ENCODE data around the gene GSC2.

DNA sequence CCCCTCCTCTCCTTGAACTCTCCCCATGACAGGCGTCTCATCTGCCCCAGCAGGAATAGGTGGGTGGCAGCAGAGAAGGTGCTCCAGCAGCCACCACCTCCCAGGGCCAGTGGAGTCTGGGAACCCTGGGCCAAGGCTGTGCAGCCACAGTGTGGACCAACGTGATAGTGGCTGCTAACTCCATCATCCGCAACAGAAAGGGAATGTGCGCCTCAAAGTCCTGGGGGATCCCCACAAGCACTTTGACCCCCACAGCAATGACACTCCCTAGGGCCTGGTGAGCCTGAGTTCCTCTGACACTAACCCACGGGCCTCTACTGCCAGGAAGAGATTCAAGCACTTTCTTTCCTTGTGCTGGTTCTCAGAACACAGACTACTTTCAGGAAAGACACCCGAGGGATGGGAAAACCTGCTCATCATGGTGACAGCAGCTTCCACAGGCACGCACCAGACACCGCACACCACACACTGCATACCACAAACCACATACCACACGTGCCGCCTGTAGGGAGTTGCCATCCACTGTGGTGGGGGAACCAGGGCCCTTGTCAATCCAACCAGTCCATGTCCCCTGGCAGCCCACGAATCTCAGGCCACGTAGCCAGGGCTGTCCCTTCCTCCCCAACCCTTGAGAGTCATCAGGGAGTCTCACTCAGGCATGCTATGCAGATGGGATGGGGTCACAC is 31.8 kb upstream of the GSC2 start:
- TF ChIP-seq, protein P1, sequence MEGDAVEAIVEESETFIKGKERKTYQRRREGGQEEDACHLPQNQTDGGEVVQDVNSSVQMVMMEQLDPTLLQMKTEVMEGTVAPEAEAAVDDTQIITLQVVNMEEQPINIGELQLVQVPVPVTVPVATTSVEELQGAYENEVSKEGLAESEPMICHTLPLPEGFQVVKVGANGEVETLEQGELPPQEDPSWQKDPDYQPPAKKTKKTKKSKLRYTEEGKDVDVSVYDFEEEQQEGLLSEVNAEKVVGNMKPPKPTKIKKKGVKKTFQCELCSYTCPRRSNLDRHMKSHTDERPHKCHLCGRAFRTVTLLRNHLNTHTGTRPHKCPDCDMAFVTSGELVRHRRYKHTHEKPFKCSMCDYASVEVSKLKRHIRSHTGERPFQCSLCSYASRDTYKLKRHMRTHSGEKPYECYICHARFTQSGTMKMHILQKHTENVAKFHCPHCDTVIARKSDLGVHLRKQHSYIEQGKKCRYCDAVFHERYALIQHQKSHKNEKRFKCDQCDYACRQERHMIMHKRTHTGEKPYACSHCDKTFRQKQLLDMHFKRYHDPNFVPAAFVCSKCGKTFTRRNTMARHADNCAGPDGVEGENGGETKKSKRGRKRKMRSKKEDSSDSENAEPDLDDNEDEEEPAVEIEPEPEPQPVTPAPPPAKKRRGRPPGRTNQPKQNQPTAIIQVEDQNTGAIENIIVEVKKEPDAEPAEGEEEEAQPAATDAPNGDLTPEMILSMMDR (IDR thresholded peaks at IDR 0.05): no peak
- no peak for TF ChIP-seq EZH2phosphoT487 (IDR thresholded peaks at IDR 0.05)

Measured in neural progenitor cell (in vitro differentiated cells).